Measurements from ENCODE around the gene NES.

The NES gene

DNA sequence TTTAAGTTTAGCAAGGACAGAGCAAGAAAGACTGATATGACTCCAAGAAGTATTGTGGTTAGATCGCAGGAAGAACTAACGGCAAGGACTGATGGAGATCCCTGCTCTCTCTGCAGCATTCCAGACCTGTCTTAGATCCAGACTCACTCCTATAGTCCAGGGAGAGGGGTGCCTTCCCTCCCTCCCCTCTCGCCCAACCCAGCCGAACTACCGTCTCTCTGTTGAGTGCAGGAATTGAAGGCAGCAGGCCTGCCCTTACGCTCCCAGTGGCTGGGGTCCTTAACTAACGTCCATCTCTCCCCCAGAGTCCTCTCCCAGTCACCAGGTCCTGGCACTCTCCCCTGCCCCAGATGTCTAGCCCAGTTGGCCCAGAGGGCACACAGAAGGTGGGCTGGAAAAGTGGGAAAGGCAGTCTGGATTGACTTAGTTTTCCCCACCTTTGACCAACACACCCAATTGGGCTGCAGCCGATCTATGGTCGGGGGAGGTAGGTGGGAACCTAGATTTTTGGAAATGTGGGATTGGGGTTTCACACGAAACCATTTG is 27.0 kb upstream of the NES start:
- TF ChIP-seq, protein P1, sequence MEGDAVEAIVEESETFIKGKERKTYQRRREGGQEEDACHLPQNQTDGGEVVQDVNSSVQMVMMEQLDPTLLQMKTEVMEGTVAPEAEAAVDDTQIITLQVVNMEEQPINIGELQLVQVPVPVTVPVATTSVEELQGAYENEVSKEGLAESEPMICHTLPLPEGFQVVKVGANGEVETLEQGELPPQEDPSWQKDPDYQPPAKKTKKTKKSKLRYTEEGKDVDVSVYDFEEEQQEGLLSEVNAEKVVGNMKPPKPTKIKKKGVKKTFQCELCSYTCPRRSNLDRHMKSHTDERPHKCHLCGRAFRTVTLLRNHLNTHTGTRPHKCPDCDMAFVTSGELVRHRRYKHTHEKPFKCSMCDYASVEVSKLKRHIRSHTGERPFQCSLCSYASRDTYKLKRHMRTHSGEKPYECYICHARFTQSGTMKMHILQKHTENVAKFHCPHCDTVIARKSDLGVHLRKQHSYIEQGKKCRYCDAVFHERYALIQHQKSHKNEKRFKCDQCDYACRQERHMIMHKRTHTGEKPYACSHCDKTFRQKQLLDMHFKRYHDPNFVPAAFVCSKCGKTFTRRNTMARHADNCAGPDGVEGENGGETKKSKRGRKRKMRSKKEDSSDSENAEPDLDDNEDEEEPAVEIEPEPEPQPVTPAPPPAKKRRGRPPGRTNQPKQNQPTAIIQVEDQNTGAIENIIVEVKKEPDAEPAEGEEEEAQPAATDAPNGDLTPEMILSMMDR (IDR thresholded peaks at IDR 0.05; ENCODE audit: control insufficient read depth, insufficient read depth, low read depth, low read length, missing control alignments) = no peak
- peak overlapping the region; percentile 71 for H3K4me3 ChIP-seq (ENCODE audit: control insufficient read depth, low read depth, low read length)
- DNase-seq (ENCODE audit: low read depth) = no peak

DNA sequence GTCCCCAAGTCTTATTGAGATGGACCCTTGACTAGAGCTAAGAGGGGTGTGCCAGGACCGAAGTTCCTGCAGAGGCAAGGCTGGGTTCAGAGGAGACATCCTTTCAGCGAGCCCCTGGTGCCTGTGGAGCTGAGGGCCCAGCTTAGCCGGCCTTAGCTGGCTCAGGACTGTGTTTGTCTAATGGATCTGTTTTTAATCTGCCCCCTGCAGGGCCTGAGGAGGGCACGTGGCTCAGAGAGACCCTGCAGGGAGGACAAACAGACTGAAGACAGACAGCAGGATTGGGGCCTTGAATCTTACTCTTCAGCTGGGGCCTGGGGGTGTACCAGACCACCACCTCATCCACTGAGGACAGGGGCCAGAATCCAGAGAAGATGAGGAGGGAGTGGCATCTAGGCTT is 26.5 kb upstream of the NES start:
- H3K4me3 ChIP-seq (ENCODE audit: control insufficient read depth, low read depth, low read length) = peak overlapping the region; percentile 71
- DNase-seq (ENCODE audit: low read depth) = no peak
- TF ChIP-seq, protein P1 (IDR thresholded peaks at IDR 0.05; ENCODE audit: control insufficient read depth, insufficient read depth, low read depth, low read length, missing control alignments) = no peak

DNA sequence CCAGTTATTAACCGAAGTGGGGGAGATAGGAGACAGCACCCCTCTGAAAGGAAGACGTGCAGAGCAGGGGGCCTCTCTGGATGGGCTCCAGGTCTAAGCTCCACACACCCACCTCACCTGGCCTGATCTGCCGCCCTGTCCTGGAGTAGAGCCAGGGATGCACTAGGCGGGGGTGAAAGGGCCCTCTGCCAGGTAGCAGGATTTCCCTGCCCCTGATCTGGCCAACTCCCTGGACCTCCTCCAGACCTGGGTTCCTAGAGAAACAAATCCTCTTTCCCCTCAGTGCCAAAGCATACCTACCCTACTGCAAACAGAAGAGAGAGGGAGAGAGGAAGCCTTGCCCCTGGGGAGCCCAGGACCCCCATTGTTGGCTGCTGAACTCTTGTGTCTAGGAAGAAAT is 26.1 kb upstream of the NES start:
- TF ChIP-seq, protein P1 (IDR thresholded peaks at IDR 0.05; ENCODE audit: control insufficient read depth, insufficient read depth, low read depth, low read length, missing control alignments) = no peak
- no peak for DNase-seq (ENCODE audit: low read depth)
- H3K4me3 ChIP-seq (ENCODE audit: control insufficient read depth, low read depth, low read length) = peak overlapping the region; percentile 71

DNA sequence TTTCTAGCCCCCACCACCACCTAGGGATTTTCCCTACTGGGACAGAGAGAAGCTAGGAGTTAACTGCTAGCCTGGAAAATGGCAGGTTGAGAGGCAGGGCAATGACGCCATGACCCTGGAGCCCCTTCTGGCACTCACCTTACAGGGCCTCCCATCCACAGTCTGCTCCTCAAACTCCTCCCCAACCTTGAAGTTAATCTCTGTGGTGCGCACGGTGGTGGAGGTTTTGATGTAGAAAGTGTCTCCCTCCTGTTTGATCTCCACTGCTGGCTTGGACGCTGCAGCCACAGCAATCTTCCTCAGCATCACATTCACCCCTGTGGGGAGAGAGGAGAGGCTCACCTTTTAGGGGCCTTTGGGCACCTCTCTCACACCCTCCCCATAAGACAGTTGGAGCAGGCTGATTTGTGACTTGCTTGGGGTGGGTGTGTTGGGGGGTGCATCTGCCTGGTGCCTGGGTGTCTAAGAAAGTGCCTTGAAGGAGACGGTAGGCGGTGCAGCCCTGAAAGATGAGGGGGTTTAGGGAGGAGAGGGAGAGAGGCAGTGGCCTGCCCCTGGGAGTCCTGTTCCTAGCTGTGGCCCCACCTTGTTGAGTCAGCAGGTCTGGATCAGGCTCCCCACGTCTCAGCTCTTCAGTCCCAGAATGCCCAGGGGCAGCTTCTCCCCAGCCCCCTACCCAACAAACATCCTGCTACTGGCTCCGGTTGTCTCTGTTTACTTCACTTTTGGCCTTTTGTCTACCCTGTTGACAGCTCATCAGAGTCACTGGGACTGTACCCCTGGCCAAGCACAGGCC is 23.7 kb upstream of the NES start:
- TF ChIP-seq, protein P1 (IDR thresholded peaks at IDR 0.05; ENCODE audit: control insufficient read depth, insufficient read depth, low read depth, low read length, missing control alignments) = no peak
- DNase-seq (ENCODE audit: low read depth) = no peak
- no peak overlapping the region for H3K4me3 ChIP-seq (ENCODE audit: control insufficient read depth, low read depth, low read length)

DNA sequence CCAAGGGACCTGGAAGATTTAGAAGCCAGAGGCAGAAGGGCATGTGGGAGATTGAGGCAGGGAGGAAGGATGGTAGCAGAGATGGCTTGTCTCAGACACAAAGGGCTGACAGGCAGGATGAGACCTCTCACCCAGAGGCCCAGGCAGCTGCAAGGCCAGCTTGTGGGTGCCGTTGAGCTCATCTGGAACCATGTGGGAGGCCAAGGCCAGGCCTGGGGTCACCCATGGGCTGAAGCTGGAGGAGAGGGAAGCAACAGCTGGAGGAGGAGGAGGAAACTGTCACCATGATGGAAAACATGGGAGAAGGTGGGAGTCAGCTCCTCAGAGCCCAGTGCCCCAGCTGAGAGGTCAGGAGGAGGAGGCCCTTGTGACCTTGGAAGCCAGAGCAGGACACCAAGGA is 21.8 kb upstream of the NES start:
- TF ChIP-seq, protein P1 (IDR thresholded peaks at IDR 0.05; ENCODE audit: control insufficient read depth, insufficient read depth, low read depth, low read length, missing control alignments) = no peak
- no peak for DNase-seq (ENCODE audit: low read depth)

DNA sequence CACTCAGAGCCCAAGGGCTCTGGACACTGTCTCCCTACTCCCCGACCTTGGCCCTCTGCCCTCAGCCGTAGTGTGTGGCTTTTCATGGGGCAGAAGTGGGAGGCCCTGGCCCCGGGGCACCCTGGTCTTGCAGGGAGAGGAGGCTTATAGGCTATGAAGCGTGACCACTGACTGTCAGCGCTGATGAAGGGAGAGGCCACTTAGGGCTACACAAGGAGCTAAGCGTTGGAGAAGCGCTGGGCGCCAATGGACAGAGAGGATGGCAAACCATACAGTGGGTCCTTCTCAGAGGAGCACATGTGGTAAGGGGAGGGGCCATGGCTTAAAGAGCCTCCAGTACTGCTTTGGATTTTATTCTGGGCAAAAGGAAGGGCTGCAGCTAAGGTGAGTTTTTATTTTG is 20.3 kb upstream of the NES start:
- no peak for DNase-seq (ENCODE audit: low read depth)
- TF ChIP-seq, protein P1 (IDR thresholded peaks at IDR 0.05; ENCODE audit: control insufficient read depth, insufficient read depth, low read depth, low read length, missing control alignments) = no peak
- H3K4me3 ChIP-seq (ENCODE audit: control insufficient read depth, low read depth, low read length) = no peak overlapping the region

More for the DNA sequence above, 21.8 kb upstream of the NES start:
- no peak overlapping the region for H3K4me3 ChIP-seq (ENCODE audit: control insufficient read depth, low read depth, low read length)
